ENCODE measurements around the gene SGSH.

The SGSH gene

DNA sequence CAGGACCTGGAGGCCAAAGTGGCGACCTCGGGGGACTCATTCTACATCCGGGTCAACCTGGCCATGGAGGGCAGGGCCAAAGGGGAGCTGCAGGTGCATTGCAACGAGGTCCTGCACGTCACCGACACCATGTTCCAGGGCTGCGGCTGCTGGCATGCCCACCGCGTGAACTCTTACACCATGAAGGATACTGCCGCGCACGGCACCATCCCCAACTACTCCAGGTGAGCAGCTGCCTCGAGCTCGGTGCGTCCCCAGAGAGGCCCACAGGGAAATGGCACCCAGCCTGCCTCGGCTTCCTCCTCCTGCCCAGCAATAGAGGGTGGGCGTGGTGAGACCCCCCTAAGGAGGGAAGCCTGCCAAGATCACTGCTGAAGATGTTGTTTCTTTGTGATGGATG is 17.9 kb downstream of the SGSH start:
- TF ChIP-seq ZBTB44 (tag by site-specific recombination; IDR thresholded peaks at IDR 0.05) (no peak), ZNF184 (tag by site-specific recombination; IDR thresholded peaks at IDR 0.05) (no peak), ZNF544 (tag by site-specific recombination; IDR thresholded peaks at IDR 0.05) (no peak), OVOL3 (tag by site-specific recombination; IDR thresholded peaks at IDR 0.05) (no peak), ZNF114 (tag by site-specific recombination; IDR thresholded peaks at IDR 0.05) (no peak), ZFP41 (tag by site-specific recombination; IDR thresholded peaks at IDR 0.05; ENCODE audit: borderline replicate concordance) (no peak), ZNF521 (tag by site-specific recombination; IDR thresholded peaks at IDR 0.05) (no peak), ZBTB7A (tag by site-specific recombination; IDR thresholded peaks at IDR 0.05; ENCODE audit: low read depth) (no peak), ZNF670 (tag by site-specific recombination; IDR thresholded peaks at IDR 0.05; ENCODE audit: low read depth) (no peak), ZNF354C (tag by site-specific recombination; IDR thresholded peaks at IDR 0.05; ENCODE audit: borderline replicate concordance, low read depth) (no peak), ZNF426 (tag by site-specific recombination; IDR thresholded peaks at IDR 0.05) (no peak), ZNF776 (tag by site-specific recombination; IDR thresholded peaks at IDR 0.05; ENCODE audit: borderline replicate concordance) (no peak)
- TF ChIP-seq, protein P1, sequence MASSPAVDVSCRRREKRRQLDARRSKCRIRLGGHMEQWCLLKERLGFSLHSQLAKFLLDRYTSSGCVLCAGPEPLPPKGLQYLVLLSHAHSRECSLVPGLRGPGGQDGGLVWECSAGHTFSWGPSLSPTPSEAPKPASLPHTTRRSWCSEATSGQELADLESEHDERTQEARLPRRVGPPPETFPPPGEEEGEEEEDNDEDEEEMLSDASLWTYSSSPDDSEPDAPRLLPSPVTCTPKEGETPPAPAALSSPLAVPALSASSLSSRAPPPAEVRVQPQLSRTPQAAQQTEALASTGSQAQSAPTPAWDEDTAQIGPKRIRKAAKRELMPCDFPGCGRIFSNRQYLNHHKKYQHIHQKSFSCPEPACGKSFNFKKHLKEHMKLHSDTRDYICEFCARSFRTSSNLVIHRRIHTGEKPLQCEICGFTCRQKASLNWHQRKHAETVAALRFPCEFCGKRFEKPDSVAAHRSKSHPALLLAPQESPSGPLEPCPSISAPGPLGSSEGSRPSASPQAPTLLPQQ (tag by site-specific recombination; IDR thresholded peaks at IDR 0.05), result no peak
- H3K36me3 ChIP-seq (ENCODE audit: control insufficient read depth in 2 of 2, insufficient read depth in 1 of 2, low read length in 2 of 2), result no peaks in the 10 kb centered on the region; a peak in 1 of 3 replicates
- H3K4me3 ChIP-seq (ENCODE audit: low read depth, low read length), result no peak overlapping the region
- no peaks in the 10 kb centered on the region for H3K9me3 ChIP-seq (ENCODE audit: control insufficient read depth, insufficient read depth, low read depth, low read length)
- CTCF ChIA-PET, result no interaction called here
- no peaks in the 10 kb centered on the region for H3K4me1 ChIP-seq (ENCODE audit: control insufficient read depth, insufficient read depth, low read length)
- H3K27ac ChIP-seq (ENCODE audit: extremely low read depth, low read depth, low read length), result no peak overlapping the region
- POLR2A ChIA-PET, result no interaction called here

DNA sequence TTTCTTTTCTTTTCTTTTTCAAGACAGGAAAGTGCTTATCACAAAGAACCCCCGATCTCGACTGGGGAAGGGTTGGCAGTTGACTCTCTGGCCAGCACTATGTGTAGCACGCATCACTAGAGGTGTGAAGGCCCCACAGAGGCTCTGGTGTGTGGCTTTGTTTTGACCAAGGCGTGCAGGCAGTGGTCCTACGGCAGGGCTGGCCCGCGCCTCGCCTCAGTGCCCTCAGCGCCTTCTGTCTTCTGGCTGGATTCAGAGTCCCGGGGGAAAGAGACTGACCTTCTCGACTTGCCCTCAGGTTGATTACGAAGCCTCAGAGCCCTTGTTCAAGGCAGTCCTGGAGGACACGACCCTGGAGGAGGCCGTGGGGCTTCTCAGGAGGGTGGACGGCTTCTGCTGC is 18.7 kb downstream of the SGSH start:
- H3K36me3 ChIP-seq (ENCODE audit: control insufficient read depth in 2 of 2, insufficient read depth in 1 of 2, low read length in 2 of 2), result no peaks in the 10 kb centered on the region; a peak in 1 of 3 replicates
- TF ChIP-seq, protein P2, sequence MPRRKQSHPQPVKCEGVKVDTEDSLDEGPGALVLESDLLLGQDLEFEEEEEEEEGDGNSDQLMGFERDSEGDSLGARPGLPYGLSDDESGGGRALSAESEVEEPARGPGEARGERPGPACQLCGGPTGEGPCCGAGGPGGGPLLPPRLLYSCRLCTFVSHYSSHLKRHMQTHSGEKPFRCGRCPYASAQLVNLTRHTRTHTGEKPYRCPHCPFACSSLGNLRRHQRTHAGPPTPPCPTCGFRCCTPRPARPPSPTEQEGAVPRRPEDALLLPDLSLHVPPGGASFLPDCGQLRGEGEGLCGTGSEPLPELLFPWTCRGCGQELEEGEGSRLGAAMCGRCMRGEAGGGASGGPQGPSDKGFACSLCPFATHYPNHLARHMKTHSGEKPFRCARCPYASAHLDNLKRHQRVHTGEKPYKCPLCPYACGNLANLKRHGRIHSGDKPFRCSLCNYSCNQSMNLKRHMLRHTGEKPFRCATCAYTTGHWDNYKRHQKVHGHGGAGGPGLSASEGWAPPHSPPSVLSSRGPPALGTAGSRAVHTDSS (tag by site-specific recombination; IDR thresholded peaks at IDR 0.05), result no peak
- no peak for TF ChIP-seq TCF7L2 (IDR thresholded peaks at IDR 0.05; ENCODE audit: borderline replicate concordance, low read depth, low read length)
- no peak for TF ChIP-seq ZNF596 (tag by site-specific recombination; IDR thresholded peaks at IDR 0.05)
- no peak for TF ChIP-seq ZNF629 (tag by site-specific recombination; IDR thresholded peaks at IDR 0.05)
- no peak for TF ChIP-seq ZNF112 (tag by site-specific recombination; IDR thresholded peaks at IDR 0.05)
- no peak for TF ChIP-seq ZFP41 (tag by site-specific recombination; IDR thresholded peaks at IDR 0.05; ENCODE audit: borderline replicate concordance)
- no peak for TF ChIP-seq TRIM28 (IDR thresholded peaks at IDR 0.05; ENCODE audit: borderline replicate concordance, low read length)
- no peak for TF ChIP-seq ZNF146 (tag by site-specific recombination; IDR thresholded peaks at IDR 0.05)
- no peak for TF ChIP-seq ZNF184 (tag by site-specific recombination; IDR thresholded peaks at IDR 0.05)
- TF ChIP-seq ZSCAN30 (tag by site-specific recombination; IDR thresholded peaks at IDR 0.05), result no peak
- no peak for TF ChIP-seq MYNN (tag by site-specific recombination; IDR thresholded peaks at IDR 0.05; ENCODE audit: borderline replicate concordance)
- no peak for TF ChIP-seq KLF10 (tag by site-specific recombination; IDR thresholded peaks at IDR 0.05)
- TF ChIP-seq, protein P3, sequence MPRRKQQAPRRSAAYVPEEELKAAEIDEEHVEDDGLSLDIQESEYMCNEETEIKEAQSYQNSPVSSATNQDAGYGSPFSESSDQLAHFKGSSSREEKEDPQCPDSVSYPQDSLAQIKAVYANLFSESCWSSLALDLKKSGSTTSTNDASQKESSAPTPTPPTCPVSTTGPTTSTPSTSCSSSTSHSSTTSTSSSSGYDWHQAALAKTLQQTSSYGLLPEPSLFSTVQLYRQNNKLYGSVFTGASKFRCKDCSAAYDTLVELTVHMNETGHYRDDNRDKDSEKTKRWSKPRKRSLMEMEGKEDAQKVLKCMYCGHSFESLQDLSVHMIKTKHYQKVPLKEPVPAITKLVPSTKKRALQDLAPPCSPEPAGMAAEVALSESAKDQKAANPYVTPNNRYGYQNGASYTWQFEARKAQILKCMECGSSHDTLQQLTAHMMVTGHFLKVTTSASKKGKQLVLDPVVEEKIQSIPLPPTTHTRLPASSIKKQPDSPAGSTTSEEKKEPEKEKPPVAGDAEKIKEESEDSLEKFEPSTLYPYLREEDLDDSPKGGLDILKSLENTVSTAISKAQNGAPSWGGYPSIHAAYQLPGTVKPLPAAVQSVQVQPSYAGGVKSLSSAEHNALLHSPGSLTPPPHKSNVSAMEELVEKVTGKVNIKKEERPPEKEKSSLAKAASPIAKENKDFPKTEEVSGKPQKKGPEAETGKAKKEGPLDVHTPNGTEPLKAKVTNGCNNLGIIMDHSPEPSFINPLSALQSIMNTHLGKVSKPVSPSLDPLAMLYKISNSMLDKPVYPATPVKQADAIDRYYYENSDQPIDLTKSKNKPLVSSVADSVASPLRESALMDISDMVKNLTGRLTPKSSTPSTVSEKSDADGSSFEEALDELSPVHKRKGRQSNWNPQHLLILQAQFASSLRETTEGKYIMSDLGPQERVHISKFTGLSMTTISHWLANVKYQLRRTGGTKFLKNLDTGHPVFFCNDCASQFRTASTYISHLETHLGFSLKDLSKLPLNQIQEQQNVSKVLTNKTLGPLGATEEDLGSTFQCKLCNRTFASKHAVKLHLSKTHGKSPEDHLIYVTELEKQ (tag by site-specific recombination; IDR thresholded peaks at IDR 0.05; ENCODE audit: borderline replicate concordance), result no peak
- TF ChIP-seq ZNF202 (tag by site-specific recombination; IDR thresholded peaks at IDR 0.05; ENCODE audit: borderline replicate concordance), result no peak
- TF ChIP-seq, protein P4, sequence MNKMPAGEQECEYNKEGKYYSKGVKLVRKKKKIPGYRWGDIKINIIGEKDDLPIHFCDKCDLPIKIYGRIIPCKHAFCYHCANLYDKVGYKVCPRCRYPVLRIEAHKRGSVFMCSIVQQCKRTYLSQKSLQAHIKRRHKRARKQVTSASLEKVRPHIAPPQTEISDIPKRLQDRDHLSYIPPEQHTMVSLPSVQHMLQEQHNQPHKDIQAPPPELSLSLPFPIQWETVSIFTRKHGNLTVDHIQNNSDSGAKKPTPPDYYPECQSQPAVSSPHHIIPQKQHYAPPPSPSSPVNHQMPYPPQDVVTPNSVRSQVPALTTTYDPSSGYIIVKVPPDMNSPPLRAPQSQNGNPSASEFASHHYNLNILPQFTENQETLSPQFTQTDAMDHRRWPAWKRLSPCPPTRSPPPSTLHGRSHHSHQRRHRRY (tag by site-specific recombination; IDR thresholded peaks at IDR 0.05), result no peak
- TF ChIP-seq ZNF544 (tag by site-specific recombination; IDR thresholded peaks at IDR 0.05), result no peak
- TF ChIP-seq ZNF302 (tag by site-specific recombination; IDR thresholded peaks at IDR 0.05; ENCODE audit: low read depth), result no peak
- ChIA-PET CTCF (no interaction called here), POLR2A (no interaction called here)
- H3K27ac ChIP-seq (ENCODE audit: extremely low read depth, low read depth, low read length), result no peak overlapping the region
- H3K4me1 ChIP-seq (ENCODE audit: control insufficient read depth, insufficient read depth, low read length), result no peaks in the 10 kb centered on the region
- H3K9me3 ChIP-seq (ENCODE audit: control insufficient read depth, insufficient read depth, low read depth, low read length), result no peaks in the 10 kb centered on the region
- no peak overlapping the region for H3K4me3 ChIP-seq (ENCODE audit: low read depth, low read length)

Data from HEK293 (cell line).